ENCODE data around the gene CRACDL. TPM values are rescaled to one million over a fixed set of nuclear protein-coding genes. Genes with fewer than 3 reads are reported as not detected.

The CRACDL gene
- total RNA-seq, 2 experiments from 2014 or later = 0.18 to 0.97 TPM

GRCh38 chr2:98910349-98911125, 25.5 kb downstream of the CRACDL start:
- Mint-ChIP-seq H3K36me3 (ENCODE audit: low read depth) (no peaks in the 10 kb centered on the region), H3K27ac (no peak overlapping the region), H3K4me1 (ENCODE audit: low read depth) (peaks cover 40% of the 10 kb centered on the region), H3K27me3 (ENCODE audit: low read depth) (peaks cover 55% of the 10 kb centered on the region), H3K4me3 (no peak overlapping the region), H3K9me3 (ENCODE audit: insufficient read depth) (no peaks in the 10 kb centered on the region)
- DNase-seq = no peak
- ChIA-PET CTCF (no interaction called here), POLR2A (interaction anchor here (0.5 kb wide), 1 partner anchor 660 kb away, joined by 3 read pairs; no protein-coding TSS in a partner anchor)
- ATAC-seq = no peak

- no peak overlapping the region for H3K4me3 Mint-ChIP-seq
- H3K27ac Mint-ChIP-seq = no peak overlapping the region
- no peaks in the 10 kb centered on the region for H3K36me3 Mint-ChIP-seq (ENCODE audit: low read depth)
- ATAC-seq = no peak
- H3K4me1 Mint-ChIP-seq (ENCODE audit: low read depth) = peaks cover 40% of the 10 kb centered on the region
- H3K9me3 Mint-ChIP-seq (ENCODE audit: insufficient read depth) = no peaks in the 10 kb centered on the region
- DNase-seq = no peak
- CTCF ChIA-PET = interaction anchor here (0.7 kb wide), 1 partner anchor 129 kb away, joined by 3 read pairs; no protein-coding TSS in a partner anchor
- POLR2A ChIA-PET = interaction anchor here (0.5 kb wide), 1 partner anchor 661 kb away, joined by 3 read pairs; no protein-coding TSS in a partner anchor
- H3K27me3 Mint-ChIP-seq (ENCODE audit: low read depth) = peaks cover 50% of the 10 kb centered on the region
Observed at GRCh38 chr2:98909317-98910211, 26.5 kb downstream of the CRACDL start.

DNA sequence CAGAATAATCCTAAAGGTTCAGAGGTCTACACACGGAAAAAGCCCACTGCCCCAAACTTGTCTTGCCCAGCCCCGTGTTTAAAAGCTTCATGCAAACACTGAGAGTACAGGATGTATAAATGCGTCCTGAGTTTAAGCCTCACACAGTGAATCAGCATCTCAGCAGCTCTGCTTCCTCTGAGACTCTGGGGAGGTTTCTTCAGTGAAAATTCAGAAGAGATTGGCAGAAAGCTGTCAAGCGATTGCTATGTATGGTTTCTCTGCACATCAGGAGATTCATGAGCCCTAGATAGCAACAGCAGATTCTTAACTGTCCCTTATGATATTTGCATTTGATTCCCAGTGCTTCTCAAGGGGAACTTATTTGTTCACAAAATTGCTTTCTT, 27.1 kb downstream of the CRACDL start:
- ChIA-PET POLR2A (no interaction called here), CTCF (interaction anchor here (0.7 kb wide), 1 partner anchor 129 kb away, joined by 3 read pairs; no protein-coding TSS in a partner anchor)
- Mint-ChIP-seq H3K4me1 (ENCODE audit: low read depth) (peaks cover 40% of the 10 kb centered on the region), H3K27ac (no peak overlapping the region), H3K9me3 (ENCODE audit: insufficient read depth) (no peaks in the 10 kb centered on the region), H3K4me3 (no peak overlapping the region), H3K27me3 (ENCODE audit: low read depth) (peaks cover 55% of the 10 kb centered on the region), H3K36me3 (ENCODE audit: low read depth) (no peaks in the 10 kb centered on the region)
- ATAC-seq (no peak), DNase-seq (no peak)

- ChIA-PET POLR2A (no interaction called here), CTCF (interaction anchor here (0.7 kb wide), 1 partner anchor 130 kb away, joined by 3 read pairs; no protein-coding TSS in a partner anchor)
- Mint-ChIP-seq H3K27me3 (ENCODE audit: low read depth) (peaks cover 56% of the 10 kb centered on the region), H3K4me3 (no peak overlapping the region), H3K36me3 (ENCODE audit: low read depth) (no peaks in the 10 kb centered on the region), H3K9me3 (ENCODE audit: insufficient read depth) (no peaks in the 10 kb centered on the region), H3K27ac (no peak overlapping the region), H3K4me1 (ENCODE audit: low read depth) (peaks cover 38% of the 10 kb centered on the region)
- DNase-seq (no peak), ATAC-seq (no peak)
Observed at GRCh38 chr2:98907966-98908905, 27.8 kb downstream of the CRACDL start.

DNA sequence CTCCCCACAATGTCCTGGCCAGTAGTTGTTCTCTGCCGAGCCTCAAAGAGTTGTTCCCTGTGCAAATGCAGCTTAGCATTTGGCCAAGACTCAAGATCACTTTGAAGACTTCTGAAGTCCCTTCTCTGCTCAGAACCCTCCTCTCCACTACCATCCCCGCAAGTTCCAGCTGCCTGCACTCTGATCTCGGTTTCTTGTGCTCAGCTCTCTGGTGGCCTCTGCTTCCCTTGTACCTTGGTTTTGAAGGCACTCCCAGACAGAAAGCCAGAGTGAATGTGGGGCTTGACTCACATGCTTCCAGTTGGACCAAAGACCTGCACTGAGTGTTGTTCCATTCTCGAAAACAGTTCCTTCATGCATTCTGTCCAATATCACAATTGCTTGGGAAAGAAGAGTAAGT, 28.6 kb downstream of the CRACDL start:
- Mint-ChIP-seq H3K36me3 (ENCODE audit: low read depth) (no peaks in the 10 kb centered on the region), H3K27me3 (ENCODE audit: low read depth) (peaks cover 50% of the 10 kb centered on the region), H3K4me3 (no peak overlapping the region), H3K9me3 (ENCODE audit: insufficient read depth) (no peaks in the 10 kb centered on the region), H3K4me1 (ENCODE audit: low read depth) (peaks cover 29% of the 10 kb centered on the region), H3K27ac (no peak overlapping the region)
- ATAC-seq = no peak
- POLR2A ChIA-PET = no interaction called here
- CTCF ChIA-PET = no interaction called here
- DNase-seq = no peak

GRCh38 chr2:98903767-98904485, 32.1 kb downstream of the CRACDL start:
- Mint-ChIP-seq H3K27me3 (ENCODE audit: low read depth) (peaks cover 38% of the 10 kb centered on the region), H3K4me3 (no peak overlapping the region), H3K4me1 (ENCODE audit: low read depth) (peaks cover 4% of the 10 kb centered on the region), H3K36me3 (ENCODE audit: low read depth) (no peaks in the 10 kb centered on the region), H3K27ac (no peak overlapping the region), H3K9me3 (ENCODE audit: insufficient read depth) (no peaks in the 10 kb centered on the region)
- ChIA-PET CTCF (no interaction called here), POLR2A (no interaction called here)
- ATAC-seq = no peak
- DNase-seq = no peak

- Mint-ChIP-seq H3K4me1 (ENCODE audit: low read depth) (no peaks in the 10 kb centered on the region), H3K36me3 (ENCODE audit: low read depth) (no peaks in the 10 kb centered on the region), H3K27ac (no peak overlapping the region), H3K27me3 (ENCODE audit: low read depth) (peaks cover 29% of the 10 kb centered on the region), H3K9me3 (ENCODE audit: insufficient read depth) (no peaks in the 10 kb centered on the region), H3K4me3 (no peak overlapping the region)
- DNase-seq (no peak), ATAC-seq (no peak)
- CTCF ChIA-PET = no interaction called here
- POLR2A ChIA-PET = no interaction called here
Observed at GRCh38 chr2:98903064-98903355, 33.0 kb downstream of the CRACDL start.

DNA sequence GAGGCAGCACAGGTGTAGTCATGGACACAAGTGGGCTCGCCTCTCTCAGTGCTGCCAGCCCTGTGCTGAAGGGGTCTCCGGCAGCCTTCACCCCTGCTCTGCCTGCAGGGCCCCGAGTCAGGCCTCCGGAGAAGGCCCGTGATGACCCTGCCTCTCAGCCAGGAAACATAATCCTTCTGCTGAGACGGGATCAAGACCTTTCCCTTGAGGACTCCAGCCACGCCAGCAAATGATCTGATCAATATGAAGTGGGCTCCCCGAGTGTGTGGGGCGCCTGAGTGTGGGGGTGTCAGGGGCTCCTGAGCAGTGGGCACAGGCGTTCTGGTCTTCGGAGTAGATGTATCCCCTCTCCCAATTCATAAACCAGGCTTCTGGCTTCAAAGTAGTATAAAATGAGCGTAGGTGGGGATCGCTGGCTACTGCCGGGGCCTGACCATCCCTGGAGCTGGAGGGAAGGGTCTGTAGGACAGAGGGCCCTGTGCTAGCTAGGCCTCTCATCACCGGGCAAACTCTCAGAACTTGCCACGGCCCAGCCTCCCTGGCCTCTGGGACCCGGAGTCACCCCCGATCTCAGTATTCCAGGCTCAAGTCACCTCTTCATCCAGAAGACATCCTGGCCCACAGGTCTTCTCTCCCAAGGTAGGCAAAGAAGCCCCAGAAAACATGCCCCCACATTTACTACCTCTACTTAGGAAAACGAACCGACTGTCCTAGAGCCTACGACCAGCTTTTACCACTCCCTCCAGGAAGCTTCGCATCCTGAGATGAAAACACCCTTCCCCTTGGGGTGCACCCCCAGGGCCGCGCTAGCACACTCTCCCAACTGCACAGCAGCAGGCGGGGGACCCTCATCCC, 33.6 kb downstream of the CRACDL start:
- ChIA-PET POLR2A (no interaction called here), CTCF (no interaction called here)
- H3K4me3 Mint-ChIP-seq = no peak overlapping the region
- H3K27ac Mint-ChIP-seq = no peak overlapping the region
- no peaks in the 10 kb centered on the region for H3K4me1 Mint-ChIP-seq (ENCODE audit: low read depth)
- no peaks in the 10 kb centered on the region for H3K9me3 Mint-ChIP-seq (ENCODE audit: insufficient read depth)
- H3K27me3 Mint-ChIP-seq (ENCODE audit: low read depth) = peaks cover 24% of the 10 kb centered on the region
- ATAC-seq (no peak), DNase-seq (no peak)
- no peaks in the 10 kb centered on the region for H3K36me3 Mint-ChIP-seq (ENCODE audit: low read depth)

DNA sequence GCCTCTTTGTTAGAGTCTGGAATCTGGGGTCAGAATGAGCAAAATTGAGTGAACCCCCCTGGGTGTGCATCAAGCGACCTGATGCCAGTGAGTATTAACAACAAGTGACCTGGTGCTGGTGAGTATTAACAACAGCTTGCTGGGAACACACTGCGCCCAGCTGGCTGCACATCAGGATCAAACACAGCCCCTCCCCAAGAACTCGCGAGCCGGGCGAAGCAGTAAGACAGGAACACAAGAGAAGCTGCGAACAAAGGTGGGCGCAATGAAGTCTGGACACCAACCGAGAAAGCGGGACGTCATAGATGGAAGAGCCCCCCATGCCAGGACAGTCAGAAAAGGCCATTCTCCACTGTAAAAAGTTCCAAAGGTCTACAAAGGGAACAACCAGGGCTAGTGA, 34.3 kb downstream of the CRACDL start:
- H3K27ac Mint-ChIP-seq = no peak overlapping the region
- DNase-seq = no peak
- H3K4me3 Mint-ChIP-seq = no peak overlapping the region
- ATAC-seq = no peak
- no peaks in the 10 kb centered on the region for H3K4me1 Mint-ChIP-seq (ENCODE audit: low read depth)
- CTCF ChIA-PET = no interaction called here
- POLR2A ChIA-PET = no interaction called here
- H3K9me3 Mint-ChIP-seq (ENCODE audit: insufficient read depth) = no peaks in the 10 kb centered on the region
- no peaks in the 10 kb centered on the region for H3K36me3 Mint-ChIP-seq (ENCODE audit: low read depth)
- H3K27me3 Mint-ChIP-seq (ENCODE audit: low read depth) = peaks cover 22% of the 10 kb centered on the region

GRCh38 chr2:98901291-98901690, 34.7 kb downstream of the CRACDL start:
- DNase-seq (no peak), ATAC-seq (no peak)
- CTCF ChIA-PET = no interaction called here
- Mint-ChIP-seq H3K9me3 (ENCODE audit: insufficient read depth) (no peaks in the 10 kb centered on the region), H3K27me3 (ENCODE audit: low read depth) (peaks cover 22% of the 10 kb centered on the region), H3K4me3 (no peak overlapping the region), H3K36me3 (ENCODE audit: low read depth) (no peaks in the 10 kb centered on the region), H3K27ac (no peak overlapping the region), H3K4me1 (ENCODE audit: low read depth) (no peaks in the 10 kb centered on the region)
- POLR2A ChIA-PET = no interaction called here
